K562 (cell line): Measurements from ENCODE around the gene SRCAP. TPM values are rescaled to one million over a fixed set of nuclear protein-coding genes. Genes with fewer than 3 reads are reported as not detected.
A peak's percentile ranks its signal among the peaks of the same experiment; 100 is the strongest.

Experiments used
- CBX3 ChIP-seq, 2 experiments: IDR thresholded peaks; 1 replicate in 1 of 2; 2 replicates in 1 of 2; pipeline ENCODE4 v1.6.1; 2012; ENCODE audit warnings: inconsistent platforms in 2 of 2, low read length in 2 of 2, borderline replicate concordance in 1 of 2, control low read depth in 1 of 2
- CREB1 ChIP-seq, 2 experiments: sonication (generic) in 1 of 2; formaldehyde crosslinking in 1 of 2; IDR thresholded peaks; 2 replicates each; pipeline versions ENCODE4 v1.6.1 to v1.8.0; 2012 to 2022; ENCODE audit warnings: inconsistent platforms in 1 of 2, mild to moderate bottlenecking in 1 of 2, missing genetic modification reagents in 1 of 2, moderate library complexity in 1 of 2
- CTBP1 ChIP-seq: fragments of 450-650 bp; IDR thresholded peaks from 2 replicates; pipeline ENCODE4 v1.6.1; 2016; ENCODE audit warnings: borderline replicate concordance
- ETV5 ChIP-seq: sonication (generic); formaldehyde crosslinking; IDR thresholded peaks from 2 replicates; pipeline ENCODE4 v1.4.0; 2020; ENCODE audit warnings: low read depth, mild to moderate bottlenecking, missing genetic modification reagents
- FOXA3 ChIP-seq, 2 experiments: fragments of 450-650 bp in 1 of 2; sonication (generic) in 1 of 2; formaldehyde crosslinking; IDR thresholded peaks in 1 of 2; conservative IDR thresholded peaks in 1 of 2; 2 replicates each; pipeline versions ENCODE4 v1.4.0 to v1.8.0; 2020 to 2022; ENCODE audit warnings: mild to moderate bottlenecking in 2 of 2, missing genetic modification reagents in 1 of 2
- NONO ChIP-seq, 2 experiments: fragments of 200-400 bp in 1 of 2; fragments of 450-650 bp in 1 of 2; formaldehyde crosslinking in 1 of 2; IDR thresholded peaks; 2 replicates each; pipeline ENCODE4 v1.6.1; 2017; ENCODE audit warnings: low read depth in 2 of 2, mild to moderate bottlenecking in 2 of 2, moderate library complexity in 2 of 2, low read length in 1 of 2
- SFPQ ChIP-seq: fragments of 200-400 bp; formaldehyde crosslinking; IDR thresholded peaks from 2 replicates; pipeline ENCODE4 v1.6.1; 2017; ENCODE audit warnings: mild to moderate bottlenecking, low read depth, low read length, moderate library complexity
- SRSF3 ChIP-seq: fragments of 200-400 bp; formaldehyde crosslinking; IDR thresholded peaks from 2 replicates; pipeline ENCODE4 v1.6.1; 2016; ENCODE audit warnings: mild to moderate bottlenecking, low read length, moderate library complexity; ENCODE audit not compliant: insufficient read depth
- STAG1 ChIP-seq: sonication (generic); formaldehyde crosslinking; IDR thresholded peaks from 2 replicates; pipeline ENCODE4 v1.5.0; 2020; ENCODE audit warnings: missing genetic modification reagents, borderline replicate concordance
- STAT6 ChIP-seq: sonication (generic); formaldehyde crosslinking; IDR thresholded peaks from 2 replicates; pipeline ENCODE4 v1.8.1; 2023; ENCODE audit warnings: mild to moderate bottlenecking, missing genetic modification reagents
- TGIF2 ChIP-seq: sonication (generic); formaldehyde crosslinking; IDR thresholded peaks from 2 replicates; pipeline ENCODE4 v1.8.1; 2022; ENCODE audit warnings: mild to moderate bottlenecking, missing genetic modification reagents, moderate library complexity
- YY1 ChIP-seq, 3 experiments: IDR thresholded peaks; 2 replicates each; pipeline ENCODE4 v1.6.1; 2011; ENCODE audit warnings: low read length in 2 of 3, mild to moderate bottlenecking in 2 of 3, moderate library complexity in 2 of 3, borderline replicate concordance in 1 of 3, control low read depth in 1 of 3, low read depth in 1 of 3; ENCODE audit not compliant: insufficient read depth in 3 of 3, insufficient replicate concordance in 2 of 3, control insufficient read depth in 1 of 3, insufficient read length in 1 of 3; ENCODE audit errors: extremely low read depth in 1 of 3
- ZBTB8A ChIP-seq: fragments of 450-650 bp; IDR thresholded peaks from 2 replicates; pipeline ENCODE4 v1.6.1; 2018; ENCODE audit warnings: mild to moderate bottlenecking, moderate library complexity; ENCODE audit not compliant: partially characterized antibody
- ZBTB9 ChIP-seq: fragments of 450-650 bp; formaldehyde crosslinking; IDR thresholded peaks from 2 replicates; pipeline ENCODE4 v1.4.0; 2020; ENCODE audit warnings: mild to moderate bottlenecking, moderate library complexity
- ZNF165 ChIP-seq: fragments of 250-450 bp; sonication (Bioruptor Pico); IDR thresholded peaks from 2 replicates; pipeline ENCODE4 v1.4.0; 2020; ENCODE audit warnings: borderline replicate concordance
- ZNF551 ChIP-seq: fragments of 250-450 bp; sonication (Bioruptor Pico); IDR thresholded peaks from 2 replicates; pipeline ENCODE4 v1.5.0; 2021; ENCODE audit warnings: mild to moderate bottlenecking, moderate library complexity
- ZNF668 ChIP-seq: fragments of 250-450 bp; sonication (Bioruptor Pico); IDR thresholded peaks from 2 replicates; pipeline ENCODE4 v1.8.0; 2022; ENCODE audit warnings: mild to moderate bottlenecking, inconsistent platforms
- polyA plus RNA-seq, 8 experiments: library from polyadenylated mRNA; depleted of rRNA in 4 of 8; stranded (reverse) in 5 of 8; unstranded in 3 of 8; fragments of >200 nt; fragmentation: Nextera tagmentation in 2 of 8; fragmentation: Illumina TruSeq in 1 of 8; extraction: Ambion mirVana in 2 of 8; extraction: Trizol in 1 of 8; gene quantifications; 2 replicates each; pipeline versions ENCODE4 v1.2.1 to v1.2.3, GENCODE V29; 2011 to 2014; ENCODE audit warnings: inconsistent platforms in 1 of 8, missing spikeins in 1 of 8
- total RNA-seq, 7 experiments: library from RNA; depleted of rRNA in 6 of 7; stranded (reverse); fragments of >200 nt in 6 of 7; fragmentation: Illumina TruSeq in 2 of 7; extraction: Trizol in 2 of 7; gene quantifications; 2 replicates each; pipeline versions ENCODE4 v1.2.1 to v1.2.3, GENCODE V29; 2011 to 2021; ENCODE audit warnings: low replicate concordance in 1 of 7

The SRCAP gene
- total and polyA plus RNA-seq, 9 of the 15 experiments (the other 6 are each of a cell fraction or from before 2014, with no cell fraction given) = 0.21 to 62.6 (median 5.8) TPM

GRCh38 chr16:30658731-30659506 lies 40.1 kb upstream of the SRCAP start (continued):
- TF ChIP-seq YY1 (IDR thresholded peaks at IDR 0.05; ENCODE audit: borderline replicate concordance in 1 of 3, control insufficient read depth in 1 of 3, extremely low read depth in 1 of 3, insufficient read depth in 3 of 3, insufficient read length in 1 of 3, insufficient replicate concordance in 2 of 3, low read depth in 1 of 3, low read length in 2 of 3) = no peak
- TF ChIP-seq SFPQ = no peak
- TF ChIP-seq ZNF551 (CRISPR knock-in tag) = no peak
- TF ChIP-seq SRSF3 = no peak
- no peak for TF ChIP-seq CREB1 (IDR thresholded peaks at IDR 0.05)
- no peak for TF ChIP-seq CREB1 (CRISPR knock-in tag; IDR thresholded peaks at IDR 0.05)
- TF ChIP-seq CBX3 (IDR thresholded peaks at IDR 0.05; ENCODE audit: borderline replicate concordance in 1 of 2, low read length in 2 of 2) = peak in 1 of 2 experiments; percentile 59; a peak in 1 of 3 replicates
- TF ChIP-seq STAG1 = no peak
- no peak for TF ChIP-seq ZNF165 (CRISPR knock-in tag)
- TF ChIP-seq ETV5 = no peak
- TF ChIP-seq STAT6 = no peak
- TF ChIP-seq FOXA3 (CRISPR knock-in tag; conservative IDR thresholded peaks at IDR 0.05 in 1 of 2, IDR thresholded peaks at IDR 0.05 in 1 of 2) = no peak
- peak in 1 of 2 experiments; percentile 34; a peak in 1 of 4 replicates for TF ChIP-seq NONO (IDR thresholded peaks at IDR 0.05; ENCODE audit: low read depth in 2 of 2, low read length in 1 of 2)
- no peak for TF ChIP-seq ZBTB9 (CRISPR knock-in tag)
- TF ChIP-seq CTBP1 = peak; percentile 38
- no peak for TF ChIP-seq ZBTB8A
- no peak for TF ChIP-seq ZNF668 (CRISPR knock-in tag)
- TF ChIP-seq TGIF2 (CRISPR knock-in tag) = no peak
